K562 (cell line): ENCODE results near the gene CEP19. TPM values are rescaled to one million over a fixed set of nuclear protein-coding genes. Genes with fewer than 3 reads are reported as not detected.

Experiments used
- AFF4 ChIP-seq: sonication (generic); formaldehyde crosslinking; IDR thresholded peaks from 2 replicates; pipeline ENCODE4 v1.8.0; 2023; ENCODE audit warnings: mild to moderate bottlenecking, missing genetic modification reagents
- ARID2 ChIP-seq: fragments of 450-650 bp; IDR thresholded peaks from 2 replicates; pipeline ENCODE4 v1.6.1; 2017; ENCODE audit warnings: antibody characterized with exemption, mild to moderate bottlenecking
- CAMTA2 ChIP-seq: fragments of 250-450 bp; sonication (Bioruptor Pico); conservative IDR thresholded peaks from 2 replicates; pipeline ENCODE4 v1.5.1; 2022
- DEAF1 ChIP-seq: fragments of 450-650 bp; formaldehyde crosslinking; IDR thresholded peaks from 2 replicates; pipeline ENCODE4 v1.4.0; 2020; ENCODE audit warnings: mild to moderate bottlenecking, moderate library complexity
- ELF4 ChIP-seq: fragments of 450-650 bp; formaldehyde crosslinking; IDR thresholded peaks from 2 replicates; pipeline ENCODE4 v1.4.0; 2022; ENCODE audit warnings: missing genetic modification characterization
- GATAD2B ChIP-seq: fragments of 450-650 bp; IDR thresholded peaks from 2 replicates; pipeline ENCODE4 v1.6.1; 2017; ENCODE audit warnings: mild to moderate bottlenecking, borderline replicate concordance
- HLTF ChIP-seq: fragments of 450-650 bp; IDR thresholded peaks from 2 replicates; pipeline ENCODE4 v1.6.1; 2016
- HNRNPH1 ChIP-seq: fragments of 200-400 bp; formaldehyde crosslinking; optimal IDR thresholded peaks from 2 replicates; pipeline ENCODE3; 2017; ENCODE audit warnings: low read depth, mild to moderate bottlenecking, low read length, moderate library complexity
- MEIS2 ChIP-seq: fragments of 450-650 bp; IDR thresholded peaks from 2 replicates; pipeline ENCODE4 v1.6.1; 2014; ENCODE audit warnings: mild to moderate bottlenecking; ENCODE audit not compliant: partially characterized antibody
- NEUROD1 ChIP-seq: fragments of 150-350 bp; IDR thresholded peaks from 2 replicates; pipeline ENCODE4 v1.6.1; 2014; ENCODE audit warnings: borderline replicate concordance, low read length, low read depth; ENCODE audit not compliant: partially characterized antibody
- OTX1 ChIP-seq: fragments of 450-650 bp; formaldehyde crosslinking; IDR thresholded peaks from 2 replicates; pipeline ENCODE4 v1.4.0; 2022; ENCODE audit warnings: mild to moderate bottlenecking
- RBBP5 ChIP-seq: fragments of 200-600 bp; sonication (generic); IDR thresholded peaks from 2 replicates; pipeline ENCODE4 v1.6.1; 2012; ENCODE audit warnings: borderline replicate concordance, mild to moderate bottlenecking, low read length, control low read depth, inconsistent platforms; ENCODE audit not compliant: insufficient read depth, poor library complexity, severe bottlenecking
- RNF219 ChIP-seq: fragments of 250-450 bp; sonication (Bioruptor Pico); IDR thresholded peaks from 2 replicates; pipeline ENCODE4 v1.5.0; 2022; ENCODE audit warnings: mild to moderate bottlenecking
- SIRT6 ChIP-seq: IDR thresholded peaks from one replicate; pipeline ENCODE4 v1.6.1; 2012; ENCODE audit warnings: low read depth, mild to moderate bottlenecking, control low read depth, inconsistent platforms, low read length, moderate library complexity
- ZKSCAN3 ChIP-seq: fragments of 250-450 bp; sonication (Bioruptor Pico); IDR thresholded peaks from 2 replicates; pipeline ENCODE4 v1.4.0; 2020
- ZNF134 ChIP-seq: fragments of 250-450 bp; sonication (Bioruptor Pico); conservative IDR thresholded peaks from 2 replicates; pipeline ENCODE4 v1.4.0; 2020
- ZNF511 ChIP-seq: sonication (generic); formaldehyde crosslinking; IDR thresholded peaks from 2 replicates; pipeline ENCODE4 v1.8.0; 2022; ENCODE audit warnings: mild to moderate bottlenecking, missing genetic modification reagents
- ZNF79 ChIP-seq: fragments of 250-450 bp; sonication (Bioruptor Pico); IDR thresholded peaks from 2 replicates; pipeline ENCODE4 v1.4.0; 2020; ENCODE audit warnings: low read depth, mild to moderate bottlenecking, moderate library complexity
- polyA plus RNA-seq, 8 experiments: library from polyadenylated mRNA; depleted of rRNA in 4 of 8; stranded (reverse) in 5 of 8; unstranded in 3 of 8; fragments of >200 nt; fragmentation: Nextera tagmentation in 2 of 8; fragmentation: Illumina TruSeq in 1 of 8; extraction: Ambion mirVana in 2 of 8; extraction: Trizol in 1 of 8; gene quantifications; 2 replicates each; pipeline versions ENCODE4 v1.2.1 to v1.2.3, GENCODE V29; 2011 to 2014; ENCODE audit warnings: inconsistent platforms in 1 of 8, missing spikeins in 1 of 8
- total RNA-seq, 7 experiments: library from RNA; depleted of rRNA in 6 of 7; stranded (reverse); fragments of >200 nt in 6 of 7; fragmentation: Illumina TruSeq in 2 of 7; extraction: Trizol in 2 of 7; gene quantifications; 2 replicates each; pipeline versions ENCODE4 v1.2.1 to v1.2.3, GENCODE V29; 2011 to 2021; ENCODE audit warnings: low replicate concordance in 1 of 7

The CEP19 gene
- total and polyA plus RNA-seq, 9 of the 15 experiments (the other 6 are each of a cell fraction or from before 2014, with no cell fraction given), result 2.5 to 4.5 (median 3.7) TPM

GRCh38 chr3:196740481-196741248 is 28.6 kb upstream of the CEP19 start (continued):
- TF ChIP-seq RNF219 (CRISPR knock-in tag), result no peak
- TF ChIP-seq HNRNPH1, result no peak
- no peak for TF ChIP-seq ZKSCAN3 (CRISPR knock-in tag)
- 0 out of 2 replicates have a peak, but pooled peaks have one; percentile 29 for TF ChIP-seq ZNF134 (CRISPR knock-in tag)
- TF ChIP-seq RBBP5, result peak; percentile 57
- peak; percentile 34; the same call in 1 of the 2 replicates for TF ChIP-seq AFF4
- no peak for TF ChIP-seq OTX1 (CRISPR knock-in tag)
- TF ChIP-seq CAMTA2 (CRISPR knock-in tag), result no peak
- TF ChIP-seq ELF4 (CRISPR knock-in tag), result 0 out of 2 replicates have a peak, but pooled peaks have one; percentile 50
- TF ChIP-seq ARID2, result peak; percentile 56; the same call in 1 of the 2 replicates
- 0 out of 2 replicates have a peak, but pooled peaks have one; percentile 22 for TF ChIP-seq ZNF511 (CRISPR knock-in tag)
- no peak for TF ChIP-seq SIRT6
- no peak for TF ChIP-seq MEIS2
- TF ChIP-seq GATAD2B, result no peak
- peak; percentile 76; the same call in 1 of the 2 replicates for TF ChIP-seq HLTF
- 0 out of 2 replicates have a peak, but pooled peaks have one; percentile 12 for TF ChIP-seq DEAF1 (CRISPR knock-in tag)
- no peak for TF ChIP-seq ZNF79 (CRISPR knock-in tag)
- no peak for TF ChIP-seq NEUROD1
